ENCODE data around the gene CDPF1.
"Not testable (repeated sequence)": the region's sequence is repeated elsewhere in the genome, so short reads cannot be mapped to it uniquely, and the experiment has no call there.

CDPF1 gene

GRCh38 chr22:46224898-46225290 is 25.2 kb downstream of the CDPF1 start:
- DNase-seq (ENCODE audit: low read depth), result no peak

GRCh38 chr22:46224044-46224897 is 25.8 kb downstream of the CDPF1 start:
- DNase-seq (ENCODE audit: low read depth), result no peak

GRCh38 chr22:46220921-46221320 is 29.2 kb downstream of the CDPF1 start:
- DNase-seq (ENCODE audit: low read depth), result no peak

GRCh38 chr22:46219636-46220035 is 30.5 kb downstream of the CDPF1 start:
- no peak for DNase-seq (ENCODE audit: low read depth)

GRCh38 chr22:46214616-46215015 is 35.5 kb downstream of the CDPF1 start:
- no peak for DNase-seq (ENCODE audit: low read depth)

GRCh38 chr22:46214149-46214548 is 35.9 kb downstream of the CDPF1 start:
- no peak for DNase-seq (ENCODE audit: low read depth)

GRCh38 chr22:46213052-46213451 is 37.0 kb downstream of the CDPF1 start:
- DNase-seq (ENCODE audit: low read depth), result no peak

- DNase-seq (ENCODE audit: low read depth), result no peak
Observed at GRCh38 chr22:46212195-46212594, 37.9 kb downstream of the CDPF1 start.

GRCh38 chr22:46209262-46209661 is 40.8 kb downstream of the CDPF1 start:
- DNase-seq (ENCODE audit: low read depth), result no peak

GRCh38 chr22:46203601-46203980 is 46.5 kb downstream of the CDPF1 start:
- no peak for DNase-seq (ENCODE audit: low read depth)

GRCh38 chr22:46202897-46203600 is 47.0 kb downstream of the CDPF1 start:
- DNase-seq (ENCODE audit: low read depth), result no peak

GRCh38 chr22:46201059-46201757 is 48.9 kb downstream of the CDPF1 start:
- DNase-seq (ENCODE audit: low read depth), result no peak

GRCh38 chr22:46198806-46199205 is 51.3 kb downstream of the CDPF1 start:
- not testable (repeated sequence) for DNase-seq (ENCODE audit: low read depth)

GRCh38 chr22:46198274-46198673 is 51.8 kb downstream of the CDPF1 start:
- no peak for DNase-seq (ENCODE audit: low read depth)

GRCh38 chr22:46196278-46196677 is 53.8 kb downstream of the CDPF1 start:
- no peak for DNase-seq (ENCODE audit: low read depth)

- DNase-seq (ENCODE audit: low read depth), result peak; percentile 45
Observed at GRCh38 chr22:46195487-46196165, 54.5 kb downstream of the CDPF1 start.

Measured in fibroblast of gingiva (primary cell).